Peyer's patch (tissue), 4 donors: ENCODE measurements around the gene UNC13C.

Experiments used
- CTCF ChIP-seq, 6 experiments: fragments of 450-650 bp in 4 of 6; fragments of 200-600 bp in 2 of 6; sonication (generic) in 1 of 6; IDR thresholded peaks; one replicate each; pipeline ENCODE4 v1.5.1; 2017 to 2019; ENCODE audit warnings: antibody characterized with exemption in 6 of 6, mild to moderate bottlenecking in 3 of 6, moderate library complexity in 1 of 6
- POLR2A ChIP-seq, 2 donors: fragments of 450-650 bp; IDR thresholded peaks; one replicate each; pipeline ENCODE4 v1.5.1; 2017; ENCODE audit warnings: antibody characterized with exemption in 2 of 2, mild to moderate bottlenecking in 2 of 2, moderate library complexity in 2 of 2

GRCh38 chr15:54014067-54014655 is 35.9 kb downstream of the UNC13C start:
- TF ChIP-seq CTCF (IDR thresholded peaks at IDR 0.05) (no peak), POLR2A (IDR thresholded peaks at IDR 0.05) (no peak)
